ENCODE measurements around the gene PPP6R2. TPM values are rescaled to one million over a fixed set of nuclear protein-coding genes. Genes with fewer than 3 reads are reported as not detected.

PPP6R2 gene
- total RNA-seq, 4 donors from 2014 or later = 32.0 to 56.3 (median 50.9) TPM

DNA sequence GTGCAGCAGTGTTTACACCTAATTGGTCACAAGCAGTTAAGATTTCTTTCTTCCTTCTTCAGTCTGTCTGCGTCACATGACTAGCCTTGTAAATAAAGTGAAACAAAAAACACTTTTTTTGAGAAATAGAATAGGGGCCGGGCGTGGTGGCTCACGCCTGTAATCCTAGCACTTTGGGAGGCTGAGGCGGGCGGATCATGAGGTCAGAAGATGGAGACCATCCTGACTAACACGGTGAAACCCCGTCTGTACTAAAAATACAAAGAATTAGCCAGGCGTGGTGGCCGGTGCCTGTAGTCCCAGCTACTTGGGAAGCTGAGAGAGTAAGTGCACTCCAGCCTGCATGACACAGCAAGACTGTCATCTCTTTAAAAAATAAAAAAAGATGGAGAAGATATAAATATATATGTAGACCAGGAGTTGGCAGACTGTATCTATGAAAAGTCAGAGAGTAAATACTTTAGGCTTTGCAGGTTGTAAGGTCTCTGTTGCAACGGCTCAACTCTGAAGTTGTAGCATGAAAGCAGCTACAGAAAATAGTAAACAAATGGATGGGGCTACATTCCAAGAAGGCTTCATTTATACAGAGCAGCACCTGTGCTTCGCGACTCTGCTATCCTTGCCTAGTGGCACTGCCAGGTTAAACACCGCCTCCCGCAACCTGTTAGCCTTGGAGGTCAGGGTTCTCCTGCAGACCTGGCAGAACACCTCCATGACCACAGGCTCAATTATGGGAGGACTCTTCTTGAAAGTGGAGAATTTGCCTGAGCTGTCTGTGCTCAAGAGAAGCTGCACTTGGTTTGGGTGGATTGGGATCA is 55.9 kb downstream of the PPP6R2 start:
- 74 to 83% methylated on average over 15 of the region's 15 CpGs for WGBS, 2 donors
- H3K4me3 ChIP-seq (ENCODE audit: low read depth, poor library complexity, severe bottlenecking) = no peak overlapping the region
- TF ChIP-seq POLR2A (IDR thresholded peaks at IDR 0.05) = no peak
- TF ChIP-seq CTCF (IDR thresholded peaks at IDR 0.05) = no peak
- no peak for DNase-seq (ENCODE audit: low spot score in 2 of 2)
- intact Hi-C loops (cut with DNase I; ENCODE audit: low total_unique reads) = no loop called here

DNA sequence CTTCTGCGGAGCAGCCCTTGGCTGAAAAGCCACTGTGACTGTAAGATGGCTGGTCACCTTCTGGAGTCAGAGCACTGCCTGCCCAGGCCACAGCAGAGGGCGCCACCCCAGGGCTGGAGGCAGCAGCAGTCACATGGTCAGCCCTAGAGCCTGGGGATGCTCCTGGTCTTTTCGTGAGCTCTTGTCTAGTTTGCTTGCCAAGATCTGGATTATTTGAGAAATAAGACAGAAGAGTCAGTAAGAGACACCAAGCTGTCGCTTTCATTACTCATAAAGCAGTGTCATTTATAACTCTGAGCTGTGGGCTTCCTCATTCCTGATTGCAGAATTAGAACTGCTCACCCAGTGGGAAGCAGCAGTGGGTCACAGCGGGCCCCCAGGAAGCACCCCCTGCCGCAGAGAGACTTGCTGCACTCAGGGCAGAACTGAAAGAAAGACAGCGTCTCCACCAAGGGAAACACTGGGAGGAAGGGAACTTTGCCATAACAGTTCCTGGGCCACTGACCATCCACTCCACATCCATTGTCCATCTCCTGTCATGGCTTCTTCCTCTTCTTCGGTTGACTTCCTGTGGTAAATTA is 56.7 kb downstream of the PPP6R2 start:
- intact Hi-C loops (cut with DNase I; ENCODE audit: low total_unique reads) = no loop called here
- DNase-seq (ENCODE audit: low spot score in 2 of 2) = no peak

GRCh38 chr22:50400406-50400805 is 57.3 kb downstream of the PPP6R2 start:
- intact Hi-C loops (cut with DNase I; ENCODE audit: low total_unique reads) = no loop called here
- TF ChIP-seq CTCF (IDR thresholded peaks at IDR 0.05) = no peak
- no peak for TF ChIP-seq POLR2A (IDR thresholded peaks at IDR 0.05)
- WGBS, 2 donors = 82 to 89% methylated on average over 4 of the region's 4 CpGs
- no peak for DNase-seq (ENCODE audit: low spot score in 2 of 2)
- no peak overlapping the region for H3K4me3 ChIP-seq (ENCODE audit: low read depth, poor library complexity, severe bottlenecking)

More for the DNA sequence above, 56.7 kb downstream of the PPP6R2 start:
- 74 to 77% methylated on average over 8 of the region's 8 CpGs for WGBS, 2 donors
- TF ChIP-seq CTCF (IDR thresholded peaks at IDR 0.05) (no peak), POLR2A (IDR thresholded peaks at IDR 0.05) (no peak)
- H3K4me3 ChIP-seq (ENCODE audit: low read depth, poor library complexity, severe bottlenecking) = no peak overlapping the region

- intact Hi-C loops (cut with DNase I; ENCODE audit: low total_unique reads) = no loop called here
- 96 to 97% methylated on average over 5 of the region's 5 CpGs for whole genome bisulfite sequencing, 2 donors
- TF ChIP-seq CTCF (IDR thresholded peaks at IDR 0.05) = no peak
- TF ChIP-seq POLR2A (IDR thresholded peaks at IDR 0.05) = no peak
- no peak for DNase-seq (ENCODE audit: low spot score in 2 of 2)
- no peak overlapping the region for H3K4me3 ChIP-seq (ENCODE audit: low read depth, poor library complexity, severe bottlenecking)
Measured at GRCh38 chr22:50400931-50401330, 57.8 kb downstream of the PPP6R2 start.

DNA sequence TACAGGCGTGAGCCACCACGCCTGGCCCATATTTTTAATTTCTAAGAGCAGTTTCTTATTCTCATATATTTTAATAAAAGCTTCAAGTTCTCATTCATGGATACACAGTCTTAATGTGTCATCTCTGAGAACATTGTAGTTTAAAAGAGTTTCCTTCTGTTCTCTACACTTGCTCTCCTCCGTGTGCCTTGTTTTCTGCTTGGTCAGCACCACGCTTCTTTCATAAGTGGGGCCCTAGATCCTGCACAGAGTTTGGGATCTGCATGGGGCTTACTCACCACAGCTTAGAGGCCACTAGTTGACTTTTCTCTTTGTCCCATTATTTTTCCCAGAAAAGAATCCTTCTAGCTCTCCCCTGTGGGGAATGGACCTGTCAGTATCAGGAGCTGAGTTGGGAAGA is 58.8 kb downstream of the PPP6R2 start:
- WGBS, 2 donors = 95 to 96% methylated on average over 4 of the region's 4 CpGs
- intact Hi-C loops (cut with DNase I; ENCODE audit: low total_unique reads) = no loop called here
- H3K4me3 ChIP-seq (ENCODE audit: low read depth, poor library complexity, severe bottlenecking) = no peak overlapping the region
- DNase-seq (ENCODE audit: low spot score in 2 of 2) = no peak
- TF ChIP-seq CTCF (IDR thresholded peaks at IDR 0.05) (no peak), POLR2A (IDR thresholded peaks at IDR 0.05) (no peak)
